GM10847 (cell line): Measurements from ENCODE around the gene LPP.

Source experiments
- POLR2A ChIP-seq: IDR thresholded peaks from 2 replicates; pipeline ENCODE4 v1.6.1; 2011; ENCODE audit not compliant: insufficient read length; ENCODE audit errors: extremely low read depth

The LPP gene

GRCh38 chr3:188396251-188396650, 242.3 kb downstream of the LPP start:
- TF ChIP-seq POLR2A: no peak

GRCh38 chr3:188396900-188397299, 242.9 kb downstream of the LPP start:
- no peak for TF ChIP-seq POLR2A

- no peak for TF ChIP-seq POLR2A
These were observed 244.1 kb downstream of the LPP start for GRCh38 chr3:188397766-188398705.

- no peak for TF ChIP-seq POLR2A
These were observed 246.7 kb downstream of the LPP start for GRCh38 chr3:188400494-188401243.

- TF ChIP-seq POLR2A: no peak
These were observed 247.5 kb downstream of the LPP start for GRCh38 chr3:188401244-188401993.

GRCh38 chr3:188402229-188402628, 248.3 kb downstream of the LPP start:
- TF ChIP-seq POLR2A: no peak

GRCh38 chr3:188403404-188403803, 249.4 kb downstream of the LPP start:
- no peak for TF ChIP-seq POLR2A

- no peak for TF ChIP-seq POLR2A
These were observed 250.2 kb downstream of the LPP start for GRCh38 chr3:188404124-188404523.

GRCh38 chr3:188404701-188405100, 250.7 kb downstream of the LPP start:
- no peak for TF ChIP-seq POLR2A

- no peak for TF ChIP-seq POLR2A
These were observed 253.4 kb downstream of the LPP start for GRCh38 chr3:188407158-188407880.

GRCh38 chr3:188408831-188409230, 254.9 kb downstream of the LPP start:
- no peak for TF ChIP-seq POLR2A

- no peak for TF ChIP-seq POLR2A
These were observed 257.8 kb downstream of the LPP start for GRCh38 chr3:188411750-188412149.

- no peak for TF ChIP-seq POLR2A
These were observed 261.2 kb downstream of the LPP start for GRCh38 chr3:188415196-188415595.

GRCh38 chr3:188416041-188416440, 262.1 kb downstream of the LPP start:
- TF ChIP-seq POLR2A: no peak

GRCh38 chr3:188417271-188417696, 263.3 kb downstream of the LPP start:
- no peak for TF ChIP-seq POLR2A

- TF ChIP-seq POLR2A: no peak
These were observed 263.8 kb downstream of the LPP start for GRCh38 chr3:188417766-188418165.
